A549 treated with Mapracorat at 1 μM for 4 hours (cell line): ENCODE data around the gene THPO. TPM values are rescaled to one million over a fixed set of nuclear protein-coding genes. Genes with fewer than 3 reads are reported as not detected.

Source experiments
- total RNA-seq: library from RNA; stranded (reverse); fragments of 200-300 nt; extraction: Qiagen RNA extraction; gene quantifications from 5 replicates; pipeline ENCODE4 v1.2.3, GENCODE V29; 2022

THPO gene
- 0.08 to 0.16 TPM (median 0.15 TPM) in 3 of 5 replicates, not detected in the others for total RNA-seq

DNA sequence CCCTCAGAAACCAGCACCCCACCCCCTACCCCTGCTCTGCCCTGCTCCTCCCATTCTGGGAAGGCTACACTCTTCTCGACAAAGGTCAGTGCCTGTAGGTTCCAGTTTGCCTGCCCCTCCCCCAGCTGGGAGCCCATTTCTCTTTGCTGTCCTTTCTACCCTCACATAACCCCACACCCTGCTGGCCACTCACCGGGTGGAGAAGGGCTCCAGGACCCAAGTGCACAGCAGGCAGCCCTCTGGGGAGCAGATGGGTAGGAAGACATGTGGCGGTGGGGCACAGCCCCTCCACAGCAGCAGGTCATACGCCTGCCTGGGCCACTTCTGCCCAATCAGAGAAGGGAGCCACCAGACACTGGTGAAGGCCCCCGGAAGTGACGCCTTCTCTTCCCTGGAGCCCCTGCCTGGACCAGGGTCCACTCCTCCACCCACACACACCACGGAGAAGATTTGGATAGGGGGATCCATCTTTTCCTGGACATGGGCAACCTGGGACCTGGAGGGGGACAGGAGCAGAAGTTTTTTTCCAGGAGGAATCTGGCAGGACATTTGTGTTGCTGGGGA lies at the start of gene THPO:
Gene THPO, minus strand, starts transcription at position 326 of the 564 bp plus-strand sequence. CDS start 1,948 bp downstream, outside the sequence.

DNA sequence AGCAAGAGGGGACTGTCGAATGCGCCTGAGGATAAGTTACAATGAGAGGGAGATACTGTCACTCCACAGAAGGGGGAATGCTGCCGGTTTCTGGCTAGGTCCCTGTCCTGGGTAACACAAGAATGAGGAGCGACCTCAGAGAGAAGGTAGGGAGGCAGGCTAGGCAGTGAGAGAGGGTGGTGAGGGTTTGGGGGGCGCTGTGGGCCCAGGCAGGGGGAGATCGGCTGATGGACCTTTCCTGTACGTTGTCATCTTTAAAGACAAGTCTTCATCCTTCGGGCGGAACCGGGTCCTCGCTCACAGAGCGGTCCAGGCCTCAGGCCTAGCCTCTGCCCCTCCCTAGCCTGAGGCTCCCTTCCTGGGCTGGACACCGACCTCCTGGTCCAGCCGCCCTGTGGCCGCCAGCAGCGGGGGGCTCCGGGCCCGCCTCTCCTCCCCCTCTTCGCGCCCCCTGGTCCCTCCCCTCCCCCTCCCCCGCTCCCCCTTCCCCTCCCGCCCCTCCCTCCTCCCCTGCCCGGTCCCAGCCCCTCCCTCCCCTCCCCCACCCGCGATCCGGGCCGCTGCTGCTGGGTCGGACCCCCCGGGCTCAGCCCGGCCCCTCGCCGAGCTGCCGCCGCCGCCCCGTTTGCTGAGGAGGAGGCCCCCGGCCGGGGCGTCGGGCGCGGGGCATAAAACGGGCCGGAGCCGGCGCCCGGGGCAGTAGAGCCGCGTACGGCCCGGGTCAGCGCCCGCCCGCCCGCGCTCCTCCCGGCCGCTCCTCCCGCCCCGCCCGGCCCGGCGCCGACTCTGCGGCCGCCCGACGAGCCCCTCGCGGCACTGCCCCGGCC lies 1.6 kb upstream of the THPO start, which contains the start of gene CHRD:
Gene CHRD, plus strand, starts transcription at position 697 of the 827 bp plus-strand sequence. CDS start 265 bp downstream, outside the sequence.

DNA sequence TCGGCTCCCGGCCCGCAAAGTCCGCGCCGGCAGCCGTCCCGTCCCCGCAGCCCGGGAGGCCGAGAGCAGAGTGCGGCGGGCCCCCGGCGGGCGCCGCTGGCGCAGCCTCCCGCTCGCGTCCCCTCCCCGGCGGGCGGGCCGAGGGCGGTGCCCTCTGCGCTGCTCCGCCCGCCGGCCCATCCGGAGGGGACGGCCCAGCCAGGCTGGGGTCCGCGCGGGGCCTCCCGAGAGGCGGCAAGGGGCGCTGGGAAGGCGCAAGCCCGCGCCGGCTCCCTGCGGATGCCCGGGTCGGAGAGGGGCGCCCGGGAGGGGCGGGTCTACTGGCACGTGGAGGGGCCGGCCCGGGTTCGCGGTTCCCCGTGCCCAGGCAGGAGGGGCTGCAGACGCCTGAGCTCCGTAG lies 16.5 kb downstream of the THPO start, which contains the start of the genes CLCN2 and POLR2H:
Gene CLCN2, minus strand, starts transcription at position 74 of the 400 bp plus-strand sequence. CDS start 126 bp downstream, outside the sequence.
Gene POLR2H, plus strand, starts transcription at position 179 of the 400 bp plus-strand sequence. CDS start 1,783 bp downstream, outside the sequence.

GRCh38 chr3:184337399-184337714 lies 40.6 kb downstream of the THPO start, which contains the start of gene FAM131A:
Gene FAM131A (plus strand): TSS chr3:184337600. CDS start chr3:184337631, 31 bp downstream.

Other genes with a start within 250 kb of the THPO start
- gene EIF2B5, start 242.8 kb downstream of the THPO start, total RNA-seq: 25.3 to 30.3 TPM (median 28.3 TPM) in 5 replicates
- 17.9 to 27.2 TPM (median 23.7 TPM) in 5 replicates for gene DVL3, start 222.8 kb downstream of the THPO start, total RNA-seq
- gene AP2M1, start 203.4 kb downstream of the THPO start, total RNA-seq: 296 to 311 TPM (median 303 TPM) in 5 replicates
- gene ABCF3, start 192.0 kb downstream of the THPO start, total RNA-seq: 28.9 to 38.9 TPM (median 34.0 TPM) in 5 replicates
- gene VWA5B2, start 148.6 kb downstream of the THPO start, total RNA-seq: 0.21 to 0.60 TPM (median 0.34 TPM) in 5 replicates
- 62.0 to 84.4 TPM (median 69.1 TPM) in 5 replicates for gene ALG3, start 129.2 kb downstream of the THPO start, total RNA-seq
- gene EEF1AKMT4, start 128.5 kb downstream of the THPO start, total RNA-seq: 9.6 to 13.2 TPM (median 11.4 TPM) in 5 replicates
- gene CAMK2N2, start 116.7 kb downstream of the THPO start, total RNA-seq: 0.86 to 1.9 TPM (median 1.6 TPM) in 5 replicates
- gene ECE2, start 102.2 kb downstream of the THPO start, total RNA-seq: not detected in 5 replicates
- gene PSMD2, start 79.0 kb downstream of the THPO start, total RNA-seq: 298 to 372 TPM (median 303 TPM) in 5 replicates
- gene EIF4G1, start 63.6 kb downstream of the THPO start, total RNA-seq: 249 to 270 TPM (median 261 TPM) in 5 replicates
- 8.8 to 13.9 TPM (median 12.4 TPM) in 5 replicates for gene FAM131A, start 40.6 kb downstream of the THPO start, total RNA-seq
- 4.9 to 6.9 TPM (median 6.5 TPM) in 5 replicates for gene CLCN2, start 16.6 kb downstream of the THPO start, total RNA-seq
- 69.4 to 81.7 TPM (median 74.8 TPM) in 5 replicates for gene POLR2H, start 16.5 kb downstream of the THPO start, total RNA-seq
- 0.13 to 0.46 TPM (median 0.15 TPM) in 4 of 5 replicates, not detected in the other for gene CHRD, start 1.8 kb upstream of the THPO start, total RNA-seq
- gene EPHB3, start 183.6 kb upstream of the THPO start, total RNA-seq: 0.24 to 0.46 TPM (median 0.29 TPM) in 5 replicates